ENCODE data around the gene HECW1.
"Not testable (repeated sequence)": the region's sequence is repeated elsewhere in the genome, so short reads cannot be mapped to it uniquely, and the experiment has no call there.

HECW1 gene

GRCh38 chr7:43196379-43196778, 83.9 kb downstream of the HECW1 start:
- no peak for FAIRE-seq
- no peak for TF ChIP-seq POLR2A (IDR thresholded peaks at IDR 0.05; ENCODE audit: low read depth, low read length)
- DNase-seq (ENCODE audit: insufficient read length, low spot score): no peak

- no peak for TF ChIP-seq POLR2A (IDR thresholded peaks at IDR 0.05; ENCODE audit: low read depth, low read length)
- FAIRE-seq: no peak
- DNase-seq (ENCODE audit: insufficient read length, low spot score): no peak
These were observed 85.6 kb downstream of the HECW1 start for GRCh38 chr7:43198016-43198415.

GRCh38 chr7:43198599-43199090, 86.2 kb downstream of the HECW1 start:
- FAIRE-seq (no peak), DNase-seq (ENCODE audit: insufficient read length, low spot score) (no peak)
- TF ChIP-seq POLR2A (IDR thresholded peaks at IDR 0.05; ENCODE audit: low read depth, low read length): no peak

- no peak for TF ChIP-seq POLR2A (IDR thresholded peaks at IDR 0.05; ENCODE audit: low read depth, low read length)
- DNase-seq (ENCODE audit: insufficient read length, low spot score) (peak; percentile 49), FAIRE-seq (no peak)
These were observed 87.1 kb downstream of the HECW1 start for GRCh38 chr7:43199371-43200160.

GRCh38 chr7:43201912-43202311, 89.5 kb downstream of the HECW1 start:
- FAIRE-seq: no peak
- no peak for DNase-seq (ENCODE audit: insufficient read length, low spot score)
- no peak for TF ChIP-seq POLR2A (IDR thresholded peaks at IDR 0.05; ENCODE audit: low read depth, low read length)

GRCh38 chr7:43204081-43204480, 91.6 kb downstream of the HECW1 start:
- TF ChIP-seq POLR2A (IDR thresholded peaks at IDR 0.05; ENCODE audit: low read depth, low read length): no peak
- FAIRE-seq: peak; percentile 15
- DNase-seq (ENCODE audit: insufficient read length, low spot score): peak; percentile 15

- TF ChIP-seq POLR2A (IDR thresholded peaks at IDR 0.05; ENCODE audit: low read depth, low read length): no peak
- DNase-seq (ENCODE audit: insufficient read length, low spot score) (no peak), FAIRE-seq (no peak)
These were observed 92.8 kb downstream of the HECW1 start for GRCh38 chr7:43205171-43205795.

GRCh38 chr7:43208242-43208641, 95.8 kb downstream of the HECW1 start:
- FAIRE-seq (no peak), DNase-seq (ENCODE audit: insufficient read length, low spot score) (no peak)
- no peak for TF ChIP-seq POLR2A (IDR thresholded peaks at IDR 0.05; ENCODE audit: low read depth, low read length)

- FAIRE-seq; DNase-seq (ENCODE audit: insufficient read length, low spot score): not testable (repeated sequence)
These were observed 98.1 kb downstream of the HECW1 start for GRCh38 chr7:43210539-43210938.

GRCh38 chr7:43211286-43211685, 98.8 kb downstream of the HECW1 start:
- TF ChIP-seq POLR2A (IDR thresholded peaks at IDR 0.05; ENCODE audit: low read depth, low read length): no peak
- DNase-seq (ENCODE audit: insufficient read length, low spot score): peak; percentile 26
- FAIRE-seq: peak; percentile 41

- DNase-seq (ENCODE audit: insufficient read length, low spot score): peak; percentile 29
- peak; percentile 80 for FAIRE-seq
- TF ChIP-seq POLR2A (IDR thresholded peaks at IDR 0.05; ENCODE audit: low read depth, low read length): no peak
These were observed 99.2 kb downstream of the HECW1 start for GRCh38 chr7:43211693-43212092.

GRCh38 chr7:43212921-43213320, 100.5 kb downstream of the HECW1 start:
- FAIRE-seq (no peak), DNase-seq (ENCODE audit: insufficient read length, low spot score) (no peak)
- TF ChIP-seq POLR2A (IDR thresholded peaks at IDR 0.05; ENCODE audit: low read depth, low read length): no peak

GRCh38 chr7:43215061-43215460, 102.6 kb downstream of the HECW1 start:
- FAIRE-seq (no peak), DNase-seq (ENCODE audit: insufficient read length, low spot score) (no peak)
- TF ChIP-seq POLR2A (IDR thresholded peaks at IDR 0.05; ENCODE audit: low read depth, low read length): no peak

GRCh38 chr7:43217055-43217454, 104.6 kb downstream of the HECW1 start:
- no peak for FAIRE-seq

GRCh38 chr7:43218901-43219300, 106.5 kb downstream of the HECW1 start:
- FAIRE-seq: not testable (repeated sequence)

More at GRCh38 chr7:43217055-43217454, 104.6 kb downstream of the HECW1 start:
- no peak for TF ChIP-seq POLR2A (IDR thresholded peaks at IDR 0.05; ENCODE audit: low read depth, low read length)
- no peak for DNase-seq (ENCODE audit: insufficient read length, low spot score)

More at GRCh38 chr7:43218901-43219300, 106.5 kb downstream of the HECW1 start:
- not testable (repeated sequence) for DNase-seq (ENCODE audit: insufficient read length, low spot score)

All from H54 (cell line).